WI38 (cell line): ENCODE results near the gene EFCAB8.
"Not testable (repeated sequence)": the region's sequence is repeated elsewhere in the genome, so short reads cannot be mapped to it uniquely, and the experiment has no call there.

Source experiments
- H3K4me3 ChIP-seq: 2 replicates; pipeline ENCODE4 v1.5.1; 2011; ENCODE audit warnings: low read depth, mild to moderate bottlenecking, control low read depth, low read length
- TF ChIP-seq, protein P1 (sequence below): IDR thresholded peaks from 2 replicates; pipeline ENCODE4 v1.5.1; 2012; ENCODE audit warnings: low read depth, mild to moderate bottlenecking, control low read depth, low read length

The EFCAB8 gene

DNA sequence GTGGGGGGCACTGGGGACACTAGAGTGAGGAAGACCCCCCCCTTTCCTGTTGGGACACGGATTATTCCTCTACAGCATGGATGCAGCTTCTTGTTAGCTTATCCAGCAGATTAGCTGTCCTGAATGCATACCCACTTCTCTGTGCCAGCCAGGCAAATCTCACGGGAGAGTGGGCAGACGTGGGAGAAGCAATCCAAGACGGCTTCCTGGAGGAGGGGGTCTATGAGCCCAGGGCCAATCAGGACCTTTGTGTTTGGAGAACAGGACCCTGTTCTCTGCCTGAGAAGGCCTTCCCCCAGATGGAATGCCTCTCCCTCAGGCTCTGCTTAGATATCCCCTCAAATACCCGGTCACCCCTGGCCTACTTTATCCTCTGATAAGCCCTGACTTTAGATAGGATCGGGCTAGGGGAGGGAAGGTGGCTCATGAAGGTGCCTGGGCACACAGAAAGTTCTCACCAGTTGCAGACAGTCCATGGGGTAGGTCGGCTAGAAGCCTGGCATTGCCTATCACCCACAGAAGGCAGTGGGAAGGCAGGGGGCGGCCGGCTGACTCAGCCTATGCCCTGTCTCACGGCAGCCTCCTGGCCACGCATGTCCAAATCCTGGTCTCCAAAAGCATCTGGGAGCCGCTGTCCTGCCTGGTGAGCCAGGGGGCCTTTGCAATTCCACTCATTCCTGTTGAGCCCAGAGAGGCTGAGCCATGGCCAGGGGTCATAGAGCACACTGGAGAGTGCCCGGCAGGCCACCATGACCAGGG lies 110.8 kb downstream of the EFCAB8 start:
- no peak overlapping the region for H3K4me3 ChIP-seq
- TF ChIP-seq, protein P1, sequence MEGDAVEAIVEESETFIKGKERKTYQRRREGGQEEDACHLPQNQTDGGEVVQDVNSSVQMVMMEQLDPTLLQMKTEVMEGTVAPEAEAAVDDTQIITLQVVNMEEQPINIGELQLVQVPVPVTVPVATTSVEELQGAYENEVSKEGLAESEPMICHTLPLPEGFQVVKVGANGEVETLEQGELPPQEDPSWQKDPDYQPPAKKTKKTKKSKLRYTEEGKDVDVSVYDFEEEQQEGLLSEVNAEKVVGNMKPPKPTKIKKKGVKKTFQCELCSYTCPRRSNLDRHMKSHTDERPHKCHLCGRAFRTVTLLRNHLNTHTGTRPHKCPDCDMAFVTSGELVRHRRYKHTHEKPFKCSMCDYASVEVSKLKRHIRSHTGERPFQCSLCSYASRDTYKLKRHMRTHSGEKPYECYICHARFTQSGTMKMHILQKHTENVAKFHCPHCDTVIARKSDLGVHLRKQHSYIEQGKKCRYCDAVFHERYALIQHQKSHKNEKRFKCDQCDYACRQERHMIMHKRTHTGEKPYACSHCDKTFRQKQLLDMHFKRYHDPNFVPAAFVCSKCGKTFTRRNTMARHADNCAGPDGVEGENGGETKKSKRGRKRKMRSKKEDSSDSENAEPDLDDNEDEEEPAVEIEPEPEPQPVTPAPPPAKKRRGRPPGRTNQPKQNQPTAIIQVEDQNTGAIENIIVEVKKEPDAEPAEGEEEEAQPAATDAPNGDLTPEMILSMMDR: no peak

DNA sequence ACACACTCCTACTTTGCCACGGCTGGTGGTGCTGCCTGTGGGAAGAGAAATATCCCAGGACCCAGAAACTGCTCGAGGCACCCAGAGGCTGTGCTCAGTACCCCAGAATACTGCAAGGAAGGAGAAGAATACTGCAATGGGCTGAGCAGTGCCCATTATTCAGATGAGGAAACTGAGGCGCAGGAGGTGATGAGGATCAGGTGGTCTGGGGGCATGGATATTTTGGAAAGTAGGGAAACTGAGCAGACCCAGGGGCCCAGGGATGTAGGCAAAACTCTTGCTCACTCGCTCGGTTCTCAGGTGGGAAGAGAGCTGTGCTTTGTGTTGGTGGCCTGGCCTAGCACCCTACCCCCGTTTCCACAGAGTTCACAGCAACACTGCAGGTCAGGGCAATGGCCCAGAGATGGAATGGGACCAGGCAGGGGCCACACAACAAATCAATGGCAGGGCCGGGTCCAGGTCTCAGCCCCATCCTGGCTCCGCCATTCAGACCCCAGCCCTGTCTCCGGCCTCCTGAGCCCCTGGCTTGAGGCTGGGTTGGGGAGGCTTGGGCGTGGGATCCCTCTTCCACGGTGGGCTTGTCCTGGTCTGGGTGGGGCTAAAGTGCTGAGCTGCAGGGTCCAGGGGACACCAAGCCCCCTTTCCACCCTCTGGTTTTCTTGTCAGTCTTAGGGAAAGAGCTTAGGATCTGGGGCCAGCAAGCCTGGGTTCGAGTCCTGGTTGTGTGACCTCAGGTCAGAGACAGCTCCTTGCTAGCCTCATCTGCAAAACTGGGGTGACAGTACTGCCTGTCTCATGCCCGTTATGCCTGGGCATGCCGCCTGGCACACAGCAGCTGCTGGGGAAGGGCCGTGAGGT lies 111.6 kb downstream of the EFCAB8 start:
- TF ChIP-seq, protein P1: no peak
- no peak overlapping the region for H3K4me3 ChIP-seq

DNA sequence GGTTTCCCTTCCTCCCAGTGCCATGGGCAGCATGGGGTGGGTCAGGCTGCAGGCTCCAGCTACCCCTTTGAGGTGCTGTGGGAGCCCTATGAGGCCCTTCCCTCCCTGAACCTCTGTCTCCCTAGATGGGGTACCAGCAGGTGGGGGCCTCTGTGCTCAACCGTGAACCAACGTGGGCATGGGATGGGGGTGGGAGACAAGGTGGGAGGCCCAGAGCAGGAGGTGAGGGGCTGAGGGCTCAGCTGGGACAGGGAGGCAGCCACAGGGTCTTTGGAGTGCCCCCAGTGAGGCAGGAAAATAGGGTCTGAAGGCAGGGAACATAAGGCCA lies 112.2 kb downstream of the EFCAB8 start:
- TF ChIP-seq, protein P1: no peak
- H3K4me3 ChIP-seq: no peak overlapping the region

GRCh38 chr20:32971703-32972161 lies 113.0 kb downstream of the EFCAB8 start:
- no peak overlapping the region for H3K4me3 ChIP-seq

DNA sequence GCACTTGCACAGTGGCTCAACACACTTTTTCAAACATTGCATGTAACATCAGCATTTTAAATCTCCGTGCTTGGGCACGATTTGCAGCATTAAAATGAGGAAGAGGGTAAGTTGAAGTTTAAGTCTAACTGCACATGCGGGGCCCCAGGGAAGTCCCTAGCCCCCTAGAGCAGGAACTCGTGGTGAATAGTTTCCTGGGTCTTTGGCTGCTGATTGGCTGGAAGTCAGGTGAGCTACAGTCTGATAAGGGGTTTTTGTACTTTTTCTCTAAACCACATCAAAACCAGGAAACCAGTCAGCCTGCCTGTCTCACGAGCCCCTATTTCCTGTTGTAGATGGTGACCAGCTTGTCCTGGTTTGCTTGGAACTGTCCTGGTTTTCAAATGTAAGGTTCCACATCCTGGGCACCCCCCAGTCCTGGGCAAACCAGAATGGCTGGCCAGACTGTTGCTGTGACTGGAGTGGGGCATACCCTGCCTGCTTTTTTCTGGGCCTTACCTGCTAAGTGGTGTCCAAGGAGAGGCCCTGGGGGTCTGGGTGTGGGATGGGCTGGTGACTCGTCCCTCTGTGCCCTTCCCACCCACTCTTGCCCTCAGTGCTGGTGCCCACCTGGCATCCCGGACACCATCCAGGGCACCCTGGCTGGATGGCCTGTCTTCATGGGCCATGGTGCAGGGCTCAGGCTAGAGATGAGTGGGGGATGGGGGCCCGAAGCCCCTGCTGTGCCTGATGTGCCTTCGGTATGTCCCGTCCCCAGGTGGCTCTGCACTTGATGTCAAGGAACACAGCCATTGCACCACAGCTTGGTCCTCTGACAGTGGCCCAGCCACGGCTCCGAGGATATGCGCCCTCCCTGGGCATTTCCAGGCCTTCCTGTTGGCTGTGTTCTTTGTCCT lies 113.7 kb downstream of the EFCAB8 start:
- H3K4me3 ChIP-seq: no peak overlapping the region
- TF ChIP-seq, protein P1: no peak

More at GRCh38 chr20:32971703-32972161, 113.0 kb downstream of the EFCAB8 start:
- TF ChIP-seq, protein P1: no peak

GRCh38 chr20:32973077-32973717 lies 114.5 kb downstream of the EFCAB8 start:
- H3K4me3 ChIP-seq: no peak overlapping the region

GRCh38 chr20:32974204-32975064 lies 115.7 kb downstream of the EFCAB8 start:
- not testable (repeated sequence) for H3K4me3 ChIP-seq

More at GRCh38 chr20:32973077-32973717, 114.5 kb downstream of the EFCAB8 start:
- TF ChIP-seq, protein P1: no peak

DNA sequence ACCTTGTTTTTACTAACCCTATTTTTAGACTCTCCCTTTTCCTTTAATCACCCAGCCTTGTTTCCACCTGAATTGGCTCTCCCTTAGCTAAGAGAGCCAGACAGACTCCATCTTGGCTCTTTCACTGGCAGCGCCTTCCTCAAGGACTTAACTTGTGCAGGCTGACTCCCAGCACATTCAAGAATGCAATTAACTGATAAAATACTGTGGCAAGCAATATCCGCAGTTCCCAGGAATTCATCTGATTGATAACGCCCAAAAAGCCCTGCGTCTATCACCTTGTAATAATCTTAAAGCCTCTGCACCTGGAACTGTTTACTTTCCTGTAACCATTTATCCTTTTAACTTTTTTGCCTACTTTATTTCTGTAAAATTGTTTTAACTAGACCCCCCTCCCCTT lies 116.4 kb downstream of the EFCAB8 start:
- H3K4me3 ChIP-seq: not testable (repeated sequence)
